ENCODE measurements around the gene SDS.

DNA sequence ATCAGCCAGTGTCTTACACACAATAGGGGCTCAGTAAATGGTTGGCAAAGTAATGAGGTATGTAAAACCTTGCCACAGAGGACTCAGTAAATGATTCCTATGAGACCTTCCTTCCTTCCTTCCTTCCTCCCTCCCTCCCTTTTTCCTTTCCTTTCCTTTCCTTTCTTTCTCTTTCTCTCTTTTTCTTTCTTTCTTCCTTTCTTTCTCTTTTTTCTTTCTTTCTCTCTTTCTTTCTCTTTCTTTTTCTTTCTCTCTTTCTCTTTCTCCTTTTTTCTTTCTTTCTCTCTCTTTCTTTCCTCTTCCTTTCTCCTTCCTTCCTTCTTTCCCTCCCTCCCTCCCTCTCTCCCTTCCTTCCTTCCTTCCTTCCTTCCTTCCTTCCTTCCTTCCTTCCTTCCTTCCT, 7.5 kb downstream of the SDS start:
- TF ChIP-seq, protein P1, sequence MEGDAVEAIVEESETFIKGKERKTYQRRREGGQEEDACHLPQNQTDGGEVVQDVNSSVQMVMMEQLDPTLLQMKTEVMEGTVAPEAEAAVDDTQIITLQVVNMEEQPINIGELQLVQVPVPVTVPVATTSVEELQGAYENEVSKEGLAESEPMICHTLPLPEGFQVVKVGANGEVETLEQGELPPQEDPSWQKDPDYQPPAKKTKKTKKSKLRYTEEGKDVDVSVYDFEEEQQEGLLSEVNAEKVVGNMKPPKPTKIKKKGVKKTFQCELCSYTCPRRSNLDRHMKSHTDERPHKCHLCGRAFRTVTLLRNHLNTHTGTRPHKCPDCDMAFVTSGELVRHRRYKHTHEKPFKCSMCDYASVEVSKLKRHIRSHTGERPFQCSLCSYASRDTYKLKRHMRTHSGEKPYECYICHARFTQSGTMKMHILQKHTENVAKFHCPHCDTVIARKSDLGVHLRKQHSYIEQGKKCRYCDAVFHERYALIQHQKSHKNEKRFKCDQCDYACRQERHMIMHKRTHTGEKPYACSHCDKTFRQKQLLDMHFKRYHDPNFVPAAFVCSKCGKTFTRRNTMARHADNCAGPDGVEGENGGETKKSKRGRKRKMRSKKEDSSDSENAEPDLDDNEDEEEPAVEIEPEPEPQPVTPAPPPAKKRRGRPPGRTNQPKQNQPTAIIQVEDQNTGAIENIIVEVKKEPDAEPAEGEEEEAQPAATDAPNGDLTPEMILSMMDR (IDR thresholded peaks at IDR 0.05): no peak
- no peak for TF ChIP-seq EZH2 (IDR thresholded peaks at IDR 0.05; ENCODE audit: borderline replicate concordance, insufficient read depth, low read depth, low read length, poor library complexity, severe bottlenecking)

All from B cell (primary cell).